Stimulated activated CD8-positive, alpha-beta memory T cell treated with anti-CD3 and anti-CD28 coated beads, Interleukin-7, amount 100 ng/mL, for 48 hours (primary cell): ENCODE results near the gene HAGH.

Experiments
- DNase-seq, 2 donors: peaks; one replicate each; pipeline ENCODE4 v3.0.0-alpha.2; 2020; ENCODE audit warnings: low read depth in 1 of 2; ENCODE audit errors: extremely low read depth in 1 of 2

Gene HAGH

DNA sequence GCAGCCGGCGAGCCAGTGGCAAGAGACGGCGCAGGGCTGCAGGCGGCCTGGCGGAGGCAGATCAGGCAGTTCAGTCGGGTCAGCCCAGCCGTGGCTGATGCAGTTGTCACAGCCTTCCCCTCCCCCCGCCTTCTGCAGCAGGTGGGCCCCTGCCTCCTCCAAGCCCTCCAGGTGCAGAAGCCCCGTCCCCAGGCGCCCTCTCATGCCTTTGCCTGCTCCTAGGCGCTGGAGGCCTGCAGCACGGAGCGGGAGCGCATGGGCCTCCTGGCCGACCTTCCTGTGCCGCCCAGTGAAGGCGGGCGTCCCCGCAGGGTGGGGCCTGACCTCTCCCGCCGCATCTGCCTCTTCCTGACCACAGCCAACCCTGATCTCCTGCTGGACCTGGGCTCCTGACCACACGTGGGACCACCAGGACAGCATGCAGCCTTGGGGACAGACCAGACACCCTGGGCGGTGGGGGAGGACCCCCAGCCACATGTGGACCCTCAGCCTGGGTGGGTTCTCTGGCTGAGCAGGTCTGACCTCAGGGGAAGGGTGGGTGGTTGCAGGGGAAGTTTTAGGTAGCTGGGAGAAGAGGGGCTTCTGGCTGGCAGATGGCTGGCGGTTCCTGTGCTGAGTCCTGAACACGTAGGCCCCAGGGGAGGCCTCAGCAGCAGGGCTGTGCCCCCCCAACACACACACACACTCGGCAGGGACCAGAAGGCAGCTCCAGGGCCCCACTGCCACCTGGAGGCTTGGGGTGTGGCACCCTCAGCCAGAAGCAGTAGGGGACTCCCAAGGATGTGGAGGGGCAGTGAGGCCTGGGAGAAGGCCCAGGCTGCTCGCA lies 50.6 kb downstream of the HAGH start:
- no peak for DNase-seq

DNA sequence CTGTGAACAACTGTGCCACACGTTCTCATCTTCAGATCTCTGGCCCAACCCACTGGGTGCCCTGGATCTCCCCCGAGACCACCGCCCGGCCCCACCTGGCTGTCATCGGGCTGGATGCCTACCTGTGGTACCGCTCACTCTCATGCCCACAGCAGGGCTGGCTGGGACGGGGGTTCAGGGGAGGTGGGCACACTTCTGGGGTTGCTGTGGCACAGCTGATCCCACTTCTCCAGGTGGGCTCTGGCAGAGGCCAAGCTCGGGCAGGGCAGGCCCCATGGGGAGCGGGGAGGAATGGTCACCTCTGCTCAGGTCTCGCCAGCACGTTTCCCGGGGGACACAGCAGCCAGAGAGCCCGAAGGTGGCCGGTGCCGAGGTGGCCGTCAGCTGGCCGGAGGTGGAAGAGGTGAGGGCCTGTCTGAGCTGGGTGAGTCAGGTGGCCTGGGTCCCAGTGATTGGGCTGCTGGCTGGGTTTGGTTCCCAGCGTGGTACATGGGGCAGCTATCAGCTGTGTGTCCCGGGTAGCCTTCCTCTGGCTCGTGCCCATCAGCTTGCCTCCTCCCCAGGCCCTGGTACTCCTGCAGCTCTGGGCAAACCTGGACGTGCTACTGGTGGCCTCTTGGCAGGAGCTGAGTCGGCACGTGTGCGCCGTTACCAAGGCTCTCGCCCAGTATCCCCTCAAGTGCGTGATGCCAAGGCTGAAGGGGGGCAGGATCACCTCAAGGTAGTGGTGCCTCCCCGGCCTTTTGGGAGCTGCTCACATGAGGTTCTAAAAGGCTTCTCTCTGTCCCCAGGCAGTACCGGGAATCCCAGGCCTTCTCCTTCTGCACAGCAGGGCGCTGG lies 51.4 kb downstream of the HAGH start:
- no peak for DNase-seq

GRCh38 chr16:1774448-1774780 lies 52.2 kb downstream of the HAGH start:
- no peak for DNase-seq

GRCh38 chr16:1773703-1774447 lies 52.8 kb downstream of the HAGH start:
- DNase-seq, result no peak

DNA sequence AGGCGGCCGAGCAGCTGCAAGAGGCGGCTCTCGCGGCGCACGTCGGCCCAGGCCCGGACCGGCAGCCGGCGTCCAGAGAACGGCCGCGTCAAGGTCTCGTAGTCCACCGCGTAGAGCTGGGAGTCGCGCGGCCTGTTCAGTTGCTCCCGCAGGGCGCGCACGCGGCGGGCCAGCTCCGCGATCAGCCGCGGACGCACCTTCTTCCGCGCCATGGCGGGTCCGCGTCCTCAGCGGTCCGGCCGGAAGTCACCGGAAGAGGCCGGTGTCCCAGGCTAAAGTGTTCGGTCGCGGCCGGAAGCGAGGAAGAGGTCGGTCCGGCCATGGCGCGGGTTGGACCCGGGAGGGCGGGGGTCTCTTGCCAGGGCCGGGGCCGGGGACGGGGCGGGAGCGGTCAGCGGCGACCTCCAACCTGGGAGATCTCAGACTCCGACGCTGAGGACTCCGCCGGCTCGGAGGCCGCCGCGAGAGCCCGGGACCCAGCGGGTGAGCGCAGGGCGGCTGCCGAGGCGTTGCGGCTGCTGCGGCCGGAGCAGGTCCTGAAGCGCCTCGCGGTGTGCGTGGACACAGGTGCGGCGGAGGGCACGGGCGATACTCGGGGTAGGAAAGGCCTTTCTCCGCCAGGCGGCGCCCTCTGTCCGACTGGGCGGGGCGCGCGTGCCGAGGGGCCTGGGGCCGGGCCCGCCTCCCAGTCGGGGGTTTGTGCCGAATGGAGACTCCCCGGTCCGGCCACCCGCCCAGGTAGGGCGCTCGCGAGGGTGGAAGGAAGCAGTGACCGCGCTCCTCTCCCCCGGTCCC lies 53.5 kb downstream of the HAGH start, which contains the start of gene MRPS34:
Gene MRPS34, minus strand, starts transcription at position 227 of the 795 bp plus-strand sequence. Its CDS starts 15 bp downstream, at position 212.
- peak; percentile 53 to 69 for DNase-seq

- DNase-seq, result peak in 1 of 2 donors; percentile 44
These were observed 54.2 kb downstream of the HAGH start, which contains the start of gene EME2 for GRCh38 chr16:1772362-1772907. Gene EME2, plus strand, starts transcription at chr16:1772810. Its CDS starts 418 bp downstream, at chr16:1773228.

DNA sequence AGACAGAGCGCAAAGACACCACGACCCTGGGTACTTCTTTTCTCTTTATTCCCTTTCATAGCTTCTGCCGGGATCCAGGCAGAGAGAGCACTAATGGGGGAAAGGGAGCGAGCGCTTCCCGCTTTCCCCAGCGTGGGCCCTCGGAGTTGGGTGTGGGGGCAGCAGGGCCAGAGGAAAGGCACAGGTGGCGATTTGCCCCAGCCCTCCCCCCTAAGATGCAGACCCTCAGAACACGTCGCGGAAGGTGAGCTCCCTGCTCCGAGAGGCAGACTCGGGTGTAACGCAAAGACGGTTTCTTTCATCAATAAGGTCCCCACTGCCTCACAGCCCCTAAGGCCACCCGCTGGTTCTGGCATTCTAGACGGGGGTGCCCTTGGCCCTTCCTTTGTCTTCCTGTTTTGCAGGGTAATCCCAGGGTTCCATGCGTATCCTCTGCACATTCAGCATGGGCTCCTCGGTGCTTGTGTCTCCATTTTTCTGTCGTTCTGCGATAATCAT lies 54.7 kb downstream of the HAGH start:
- no peak for DNase-seq

- peak; percentile 59 to 61 for DNase-seq
These were observed 55.3 kb downstream of the HAGH start, which contains the start of gene NME3 for GRCh38 chr16:1771188-1771863. Gene NME3, minus strand, starts transcription at chr16:1771543. Its CDS starts 9 bp downstream, at chr16:1771534.

- DNase-seq, result no peak
These were observed 56.1 kb downstream of the HAGH start for GRCh38 chr16:1770328-1771187.

DNA sequence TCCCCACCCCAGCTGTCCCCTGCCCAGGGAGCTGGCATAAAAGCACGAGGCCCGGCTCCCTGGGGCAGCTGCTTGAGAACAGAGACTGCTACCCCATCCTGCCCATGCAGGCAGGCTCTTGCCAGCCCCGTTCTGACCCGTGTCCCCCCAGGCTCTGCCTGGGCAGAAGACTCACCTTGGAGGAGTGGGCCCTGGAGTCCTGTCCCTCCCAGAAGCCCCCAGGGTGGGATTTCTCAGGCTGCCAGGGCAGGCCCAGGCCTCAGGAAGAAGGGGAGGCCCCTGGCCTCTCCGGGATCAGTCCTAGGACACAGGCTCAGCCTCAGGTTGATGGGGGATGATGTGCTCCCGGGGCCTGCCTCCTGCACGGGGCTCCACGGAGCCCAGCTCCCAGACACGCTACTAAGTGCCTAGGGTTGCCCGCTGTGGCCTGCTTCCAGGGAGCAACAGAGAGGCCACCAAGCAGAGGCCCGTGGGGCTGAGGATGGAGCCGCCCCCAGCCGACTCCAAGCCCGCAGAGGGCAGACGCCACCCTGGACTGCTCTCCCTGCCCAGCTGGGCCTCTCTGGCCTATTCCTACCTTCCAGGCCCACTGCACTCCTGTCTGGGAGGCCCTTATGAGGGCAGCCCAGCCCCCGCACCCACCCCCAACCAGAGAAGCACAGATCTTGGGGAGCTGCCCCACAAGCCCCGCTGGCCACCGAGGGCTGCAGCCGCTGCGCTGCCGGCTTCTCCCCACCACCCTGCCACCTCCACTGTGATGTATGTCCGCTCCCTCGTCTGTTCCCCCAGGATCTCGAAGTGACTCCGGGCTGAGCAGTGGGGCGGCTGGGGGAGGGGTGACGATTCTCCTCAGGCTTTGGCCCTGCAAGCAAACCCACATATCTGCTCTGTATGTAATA lies 57.0 kb downstream of the HAGH start:
- no peak for DNase-seq

GRCh38 chr16:1768767-1769401 lies 57.7 kb downstream of the HAGH start:
- DNase-seq, result no peak

- DNase-seq, result no peak
These were observed 58.4 kb downstream of the HAGH start for GRCh38 chr16:1768061-1768766.

GRCh38 chr16:1767116-1767994 lies 59.3 kb downstream of the HAGH start:
- DNase-seq, result no peak

DNA sequence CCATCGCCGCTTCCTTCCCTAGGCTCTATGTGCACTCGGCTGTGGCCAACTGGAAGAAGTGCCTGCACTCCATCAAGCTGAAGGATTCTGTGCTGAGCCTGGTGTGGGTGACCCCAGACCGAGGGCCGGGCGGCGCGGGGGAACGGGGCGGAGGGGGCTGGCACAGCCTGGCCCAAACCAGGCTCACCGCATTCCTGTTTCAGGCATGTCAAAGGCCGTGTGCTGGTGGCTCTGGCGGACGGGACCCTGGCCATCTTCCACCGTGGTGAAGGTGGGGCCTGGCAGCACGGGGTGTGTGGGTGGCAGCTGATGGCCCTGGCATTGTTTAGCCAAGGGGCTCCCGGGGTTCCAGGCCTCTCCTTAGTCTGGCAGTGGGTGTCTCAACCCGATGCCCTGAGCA lies 59.9 kb downstream of the HAGH start:
- no peak for DNase-seq

DNA sequence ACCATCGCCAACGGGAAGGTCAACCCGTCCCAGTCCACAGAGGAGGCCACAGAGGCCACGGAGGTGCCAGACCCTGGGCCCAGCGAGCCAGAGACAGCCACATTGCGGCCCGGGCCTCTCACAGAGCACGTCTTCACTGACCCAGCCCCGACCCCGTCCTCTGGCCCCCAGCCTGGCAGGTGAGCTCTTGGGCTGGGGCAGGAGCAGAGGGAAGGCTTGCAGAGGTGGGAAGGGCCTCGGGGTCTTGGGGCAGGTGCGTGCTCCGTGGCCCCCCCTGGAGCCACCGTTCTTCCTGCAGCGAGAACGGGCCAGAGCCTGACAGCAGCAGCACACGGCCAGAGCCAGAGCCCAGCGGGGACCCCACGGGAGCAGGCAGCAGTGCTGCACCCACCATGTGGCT lies 60.4 kb downstream of the HAGH start:
- DNase-seq, result no peak
